Dedifferentiated amniotic fluid mesenchymal stem cell (primary cell): ENCODE results near the gene ITGA2B.
"Not testable (repeated sequence)": the region's sequence is repeated elsewhere in the genome, so short reads cannot be mapped to it uniquely, and the experiment has no call there.

Experiments
- DNase-seq: peaks from one replicate; pipeline ENCODE4 v3.0.0-alpha.2; 2016; ENCODE audit errors: extremely low spot score

Gene ITGA2B

GRCh38 chr17:44330263-44330662 lies 59.2 kb downstream of the ITGA2B start:
- DNase-seq, result not testable (repeated sequence)

- not testable (repeated sequence) for DNase-seq
Observed at GRCh38 chr17:44329516-44329915, 59.9 kb downstream of the ITGA2B start.

GRCh38 chr17:44327715-44328449 lies 61.6 kb downstream of the ITGA2B start:
- no peak for DNase-seq

GRCh38 chr17:44326861-44327444 lies 62.5 kb downstream of the ITGA2B start:
- DNase-seq, result peak; percentile 95

GRCh38 chr17:44324571-44325275 lies 64.7 kb downstream of the ITGA2B start, which contains the start of gene SLC25A39:
SLC25A39 (minus strand) TSS chr17:44324823; CDS start chr17:44323562, 1,261 bp downstream.
- peak; percentile 89 for DNase-seq

GRCh38 chr17:44324092-44324570 lies 65.3 kb downstream of the ITGA2B start:
- DNase-seq, result no peak

GRCh38 chr17:44323359-44324091 lies 65.9 kb downstream of the ITGA2B start:
- DNase-seq, result no peak

GRCh38 chr17:44322236-44322895 lies 67.1 kb downstream of the ITGA2B start:
- no peak for DNase-seq
